ENCODE data around the gene MAP3K13. TPM values are rescaled to one million over a fixed set of nuclear protein-coding genes. Genes with fewer than 3 reads are reported as not detected.
A peak's percentile ranks its signal among the peaks of the same experiment; 100 is the strongest.

The MAP3K13 gene
- total and polyA plus RNA-seq, 2 of the 13 experiments (the other 11 are each of a cell fraction or from before 2014, with no cell fraction given), result 24.2 to 26.5 TPM

DNA sequence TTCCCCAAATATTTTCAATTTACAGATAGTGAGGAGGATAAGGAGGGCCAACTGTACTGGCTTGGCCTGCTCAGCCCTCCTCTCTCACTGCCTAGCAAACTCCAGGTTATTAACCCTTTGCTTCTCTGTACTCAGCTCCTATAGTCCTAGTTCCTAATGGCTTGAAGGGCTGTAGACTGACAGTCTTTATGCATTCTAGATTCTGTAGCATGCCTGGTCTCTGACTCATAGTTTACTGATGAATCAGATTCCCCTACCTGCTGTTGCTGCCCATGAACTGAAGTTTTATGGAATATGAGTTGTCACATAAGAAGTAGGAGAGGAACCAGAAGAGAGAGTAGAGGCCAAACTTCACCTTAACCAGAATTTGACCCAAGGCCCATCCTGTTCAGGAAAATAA lies 27.1 kb upstream of the MAP3K13 start (continued):
- no peak for TF ChIP-seq ZNF101 (CRISPR knock-in tag; IDR thresholded peaks at IDR 0.05; ENCODE audit: borderline replicate concordance, low read depth)
- TF ChIP-seq ZNF496 (CRISPR knock-in tag; IDR thresholded peaks at IDR 0.05; ENCODE audit: insufficient replicate concordance), result no peak
- TF ChIP-seq, protein P1, sequence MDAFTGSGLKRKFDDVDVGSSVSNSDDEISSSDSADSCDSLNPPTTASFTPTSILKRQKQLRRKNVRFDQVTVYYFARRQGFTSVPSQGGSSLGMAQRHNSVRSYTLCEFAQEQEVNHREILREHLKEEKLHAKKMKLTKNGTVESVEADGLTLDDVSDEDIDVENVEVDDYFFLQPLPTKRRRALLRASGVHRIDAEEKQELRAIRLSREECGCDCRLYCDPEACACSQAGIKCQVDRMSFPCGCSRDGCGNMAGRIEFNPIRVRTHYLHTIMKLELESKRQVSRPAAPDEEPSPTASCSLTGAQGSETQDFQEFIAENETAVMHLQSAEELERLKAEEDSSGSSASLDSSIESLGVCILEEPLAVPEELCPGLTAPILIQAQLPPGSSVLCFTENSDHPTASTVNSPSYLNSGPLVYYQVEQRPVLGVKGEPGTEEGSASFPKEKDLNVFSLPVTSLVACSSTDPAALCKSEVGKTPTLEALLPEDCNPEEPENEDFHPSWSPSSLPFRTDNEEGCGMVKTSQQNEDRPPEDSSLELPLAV (CRISPR knock-in tag; conservative IDR thresholded peaks at IDR 0.05; ENCODE audit: low read depth), result no peak
- TF ChIP-seq HMG20A (CRISPR knock-in tag; IDR thresholded peaks at IDR 0.05; ENCODE audit: borderline replicate concordance), result peak; percentile 77; the same call in 1 of the 2 replicates
- peak; percentile 45; the same call in 1 of the 2 replicates for TF ChIP-seq ZKSCAN8 (CRISPR knock-in tag; IDR thresholded peaks at IDR 0.05; ENCODE audit: borderline replicate concordance)
- 0 out of 2 replicates have a peak, but pooled peaks have one; percentile 42 for TF ChIP-seq IRF2 (CRISPR knock-in tag; IDR thresholded peaks at IDR 0.05)
- TF ChIP-seq MATR3 (CRISPR knock-in tag; IDR thresholded peaks at IDR 0.05), result no peak
- no peak for TF ChIP-seq SAFB2 (CRISPR knock-in tag; IDR thresholded peaks at IDR 0.05; ENCODE audit: borderline replicate concordance, low read depth)
- TF ChIP-seq JUN (CRISPR knock-in tag; IDR thresholded peaks at IDR 0.05), result peak; percentile 77; the same call in 1 of the 2 replicates
- no peak for TF ChIP-seq ZNF800 (CRISPR knock-in tag; IDR thresholded peaks at IDR 0.05)
- TF ChIP-seq ATM (IDR thresholded peaks at IDR 0.05; ENCODE audit: borderline replicate concordance), result no peak
- TF ChIP-seq ZNF644 (CRISPR knock-in tag; IDR thresholded peaks at IDR 0.05; ENCODE audit: low read depth), result 0 out of 2 replicates have a peak, but pooled peaks have one; percentile 34
- TF ChIP-seq ZNF512 (CRISPR knock-in tag; IDR thresholded peaks at IDR 0.05), result no peak
- 0 out of 2 replicates have a peak, but pooled peaks have one; percentile 25 for TF ChIP-seq ZFY (CRISPR knock-in tag; IDR thresholded peaks at IDR 0.05)
- TF ChIP-seq FOSL2 (CRISPR knock-in tag; IDR thresholded peaks at IDR 0.05), result peak; percentile 98
- 0 out of 2 replicates have a peak, but pooled peaks have one; percentile 23 for TF ChIP-seq SMAD3 (CRISPR knock-in tag; IDR thresholded peaks at IDR 0.05)
- peak; percentile 23; the same call in 1 of the 2 replicates for TF ChIP-seq HDAC1 (CRISPR knock-in tag; IDR thresholded peaks at IDR 0.05)
- TF ChIP-seq KMT2B (CRISPR knock-in tag; IDR thresholded peaks at IDR 0.05), result peak; percentile 42; the same call in 1 of the 2 replicates
- no peak for TF ChIP-seq TAF1 (CRISPR knock-in tag; IDR thresholded peaks at IDR 0.05)
- no peak for TF ChIP-seq LCORL (IDR thresholded peaks at IDR 0.05)
- 0 out of 2 replicates have a peak, but pooled peaks have one; percentile 34 for TF ChIP-seq LCORL (CRISPR knock-in tag; IDR thresholded peaks at IDR 0.05)
- TF ChIP-seq ATF6 (CRISPR knock-in tag; conservative IDR thresholded peaks at IDR 0.05), result no peak
- peak; percentile 99 for TF ChIP-seq ZNF652 (CRISPR knock-in tag; IDR thresholded peaks at IDR 0.05; ENCODE audit: borderline replicate concordance, low read depth)
- no peak for TF ChIP-seq ZBTB3 (CRISPR knock-in tag; IDR thresholded peaks at IDR 0.05; ENCODE audit: borderline replicate concordance, low read depth)
- TF ChIP-seq FOSL1 (CRISPR knock-in tag; IDR thresholded peaks at IDR 0.05; ENCODE audit: borderline replicate concordance), result peak; percentile 91

Measured in HepG2 (cell line).